H9 (cell line): ENCODE data around the gene FCRL2. TPM values are rescaled to one million over a fixed set of nuclear protein-coding genes. Genes with fewer than 3 reads are reported as not detected.

Experiments used
- DNase-seq: peaks from one replicate; pipeline ENCODE4 v3.0.0-alpha.2; 2017
- H2AFZ ChIP-seq: one replicate; pipeline ENCODE4 v1.6.1; 2013; ENCODE audit warnings: mild to moderate bottlenecking, low read length, control low read depth, moderate library complexity
- H2AK5ac ChIP-seq: 2 replicates; pipeline ENCODE4 v1.6.1; 2013; ENCODE audit warnings: low read length, control low read depth, mixed read lengths; ENCODE audit not compliant: insufficient read length
- H2BK120ac ChIP-seq: one replicate; pipeline ENCODE4 v1.6.1; 2013; ENCODE audit warnings: low read depth, mild to moderate bottlenecking, low read length, control low read depth, inconsistent platforms; ENCODE audit not compliant: poor library complexity, severe bottlenecking
- H2BK12ac ChIP-seq: 2 replicates; pipeline ENCODE4 v1.6.1; 2013; ENCODE audit warnings: low read length, control low read depth, mixed read lengths, low read depth; ENCODE audit not compliant: insufficient read length
- H2BK15ac ChIP-seq: 2 replicates; pipeline ENCODE4 v1.6.1; 2013; ENCODE audit warnings: low read depth, low read length, control low read depth
- H2BK20ac ChIP-seq: one replicate; pipeline ENCODE4 v1.6.1; 2013; ENCODE audit warnings: low read depth, mild to moderate bottlenecking, low read length, control low read depth, inconsistent platforms; ENCODE audit not compliant: poor library complexity, severe bottlenecking
- H2BK5ac ChIP-seq: 2 replicates; pipeline ENCODE4 v1.6.1; 2013; ENCODE audit warnings: low read length, control low read depth, mixed read lengths; ENCODE audit not compliant: insufficient read length
- H3K14ac ChIP-seq: 2 replicates; pipeline ENCODE4 v1.6.1; 2013; ENCODE audit warnings: low read length, control low read depth; ENCODE audit not compliant: insufficient read depth
- H3K18ac ChIP-seq: 2 replicates; pipeline ENCODE4 v1.6.1; 2013; ENCODE audit warnings: low read depth, mild to moderate bottlenecking, mixed read lengths, low read length, control low read depth; ENCODE audit not compliant: insufficient read length
- H3K23ac ChIP-seq: 2 replicates; pipeline ENCODE4 v1.6.1; 2013; ENCODE audit warnings: low read length, control low read depth, mixed read lengths, low read depth; ENCODE audit not compliant: insufficient read length
- H3K23me2 ChIP-seq: 2 replicates; pipeline ENCODE4 v1.6.1; 2013; ENCODE audit warnings: low read depth, mild to moderate bottlenecking, mixed read lengths, low read length, control low read depth; ENCODE audit not compliant: insufficient read length, poor library complexity, severe bottlenecking
- H3K27ac ChIP-seq: 2 replicates; pipeline ENCODE4 v1.5.1; 2013; ENCODE audit warnings: low read length, control low read depth, mixed read lengths, low read depth; ENCODE audit not compliant: insufficient read length
- H3K27me3 ChIP-seq: 2 replicates; pipeline ENCODE4 v1.6.1; 2013; ENCODE audit warnings: low read length, control low read depth, inconsistent platforms; ENCODE audit not compliant: insufficient read depth
- H3K4ac ChIP-seq: 2 replicates; pipeline ENCODE4 v1.6.1; 2013; ENCODE audit warnings: low read depth, mild to moderate bottlenecking, control low read depth, inconsistent platforms, low read length, moderate library complexity
- H3K4me1 ChIP-seq: 2 replicates; pipeline ENCODE4 v1.6.1; 2013; ENCODE audit warnings: low read length, control low read depth, inconsistent platforms; ENCODE audit not compliant: insufficient read depth
- H3K4me2 ChIP-seq: 2 replicates; pipeline ENCODE4 v1.6.1; 2013; ENCODE audit warnings: low read length, control low read depth, mixed read lengths; ENCODE audit not compliant: insufficient read length, insufficient read depth
- H3K56ac ChIP-seq: 2 replicates; pipeline ENCODE4 v1.6.1; 2013; ENCODE audit warnings: low read depth, mild to moderate bottlenecking, mixed read lengths, low read length, control low read depth; ENCODE audit not compliant: insufficient read length
- H3K79me1 ChIP-seq: 2 replicates; pipeline ENCODE4 v1.6.1; 2013; ENCODE audit warnings: low read depth, mild to moderate bottlenecking, moderate library complexity, low read length, control low read depth, inconsistent platforms; ENCODE audit not compliant: insufficient read depth, poor library complexity, severe bottlenecking
- H3K79me2 ChIP-seq: 2 replicates; pipeline ENCODE4 v1.6.1; 2013; ENCODE audit warnings: low read length, control low read depth, inconsistent platforms; ENCODE audit not compliant: insufficient read depth
- H3K9ac ChIP-seq: 2 replicates; pipeline ENCODE4 v1.6.1; 2013; ENCODE audit warnings: low read length, control low read depth, mixed read lengths; ENCODE audit not compliant: insufficient read length; ENCODE audit errors: extremely low read depth
- H3K9me3 ChIP-seq: one replicate; pipeline ENCODE4 v1.6.1; 2013; ENCODE audit warnings: low read depth, low read length, inconsistent platforms; ENCODE audit not compliant: control insufficient read depth
- H3T11ph ChIP-seq: one replicate; pipeline ENCODE4 v1.6.1; 2013; ENCODE audit warnings: mild to moderate bottlenecking, low read length, control low read depth, inconsistent platforms
- H4K20me1 ChIP-seq: one replicate; pipeline ENCODE4 v1.6.1; 2013; ENCODE audit not compliant: control insufficient read depth, insufficient read length, insufficient read depth
- H4K5ac ChIP-seq: 2 replicates; pipeline ENCODE4 v1.6.1; 2013; ENCODE audit warnings: low read depth, mild to moderate bottlenecking, mixed read lengths, low read length, control low read depth; ENCODE audit not compliant: insufficient read length
- H4K8ac ChIP-seq: replicated peaks from 2 replicates; pipeline ENCODE4 v1.6.1; 2013; ENCODE audit warnings: low read length, control low read depth, mixed read lengths, low read depth; ENCODE audit not compliant: insufficient read length
- H4K91ac ChIP-seq: 2 replicates; pipeline ENCODE4 v1.6.1; 2013; ENCODE audit warnings: low read depth, mild to moderate bottlenecking, moderate library complexity, mixed read lengths, low read length, control low read depth; ENCODE audit not compliant: insufficient read length
- H3K27ac Mint-ChIP-seq, 3 experiments: 2 replicates in 2 of 3; 3 replicates in 1 of 3; pipeline ENCODE4 v1.8.0; 2020 to 2021; ENCODE audit warnings: mixed read lengths in 3 of 3, mild to moderate bottlenecking in 1 of 3, moderate library complexity in 1 of 3
- H3K27me3 Mint-ChIP-seq: 2 replicates; pipeline ENCODE4 v1.8.0; 2021; ENCODE audit warnings: low read depth, mild to moderate bottlenecking, moderate library complexity, mixed read lengths
- H3K36me3 Mint-ChIP-seq, 3 experiments: 2 replicates in 2 of 3; 3 replicates in 1 of 3; pipeline ENCODE4 v1.8.0; 2020 to 2021; ENCODE audit warnings: low read depth in 3 of 3, mixed read lengths in 3 of 3; ENCODE audit not compliant: insufficient read depth in 1 of 3
- H3K4me1 Mint-ChIP-seq, 2 experiments: 2 replicates each; pipeline ENCODE4 v1.8.0; 2020; ENCODE audit warnings: mixed read lengths in 2 of 2
- H3K4me3 Mint-ChIP-seq, 2 experiments: 2 replicates in 1 of 2; 3 replicates in 1 of 2; pipeline ENCODE4 v1.8.0; 2020 to 2021; ENCODE audit warnings: mild to moderate bottlenecking in 2 of 2, mixed read lengths in 2 of 2, moderate library complexity in 1 of 2
- H3K9me3 Mint-ChIP-seq, 2 experiments: 2 replicates in 1 of 2; 3 replicates in 1 of 2; pipeline ENCODE4 v1.8.0; 2020; ENCODE audit warnings: mild to moderate bottlenecking in 2 of 2, mixed read lengths in 2 of 2, moderate library complexity in 1 of 2
- CTCF ChIP-seq: fragments of 200-600 bp; sonication (generic); conservative IDR thresholded peaks from 3 replicates; pipeline ENCODE4 v1.8.0; 2021; ENCODE audit warnings: antibody characterized with exemption, mild to moderate bottlenecking
- WGBS: extraction: QIAGEN DNeasy Blood & Tissue Kit; methylation state at CpG from one replicate; pipeline ENCODE4 v1.1.7; 2013; ENCODE audit warnings: missing lambda C conversion rate, low lambda C conversion rate, mixed read lengths; ENCODE audit not compliant: insufficient read length; ENCODE audit errors: extremely low coverage; 5-methylcytosine and 5-hydroxymethylcytosine counted together
- total RNA-seq: library from RNA; stranded (reverse); gene quantifications from 2 replicates; pipeline ENCODE4 v1.2.1, GENCODE V29; 2021

FCRL2 gene
- total RNA-seq, 1 experiment from 2014 or later, result not detected

GRCh38 chr1:157819896-157820295 is 43.0 kb upstream of the FCRL2 start, which contains the start of gene FCRL1:
TSS of gene FCRL1 (minus strand) at chr1:157820120. CDS start at chr1:157820037, 83 bp downstream.
- Histone ChIP-seq H3K79me1 (no peaks in the 10 kb centered on the region), H3K9ac (no peak within 1 kb of the TSS), H3K14ac (no peak within 1 kb of the TSS), H2BK20ac (no peak within 1 kb of the TSS), H3K9me3 (no peaks in the 10 kb centered on the region), H4K8ac (no peak within 1 kb of the TSS), H3K18ac (no peak within 1 kb of the TSS), H3K4ac (no peak within 1 kb of the TSS), H3K4me1 (no peaks in the 10 kb centered on the region), H3K23me2 (no peaks in the 10 kb centered on the region), H2BK15ac (no peak within 1 kb of the TSS), H2AFZ (no peak within 1 kb of the TSS), H3K56ac (no peak within 1 kb of the TSS), H4K20me1 (no peaks in the 10 kb centered on the region), H3K27me3 (no peaks in the 10 kb centered on the region), H3K79me2 (no peaks in the 10 kb centered on the region), H2BK120ac (no peak within 1 kb of the TSS), H4K91ac (no peak within 1 kb of the TSS), H2AK5ac (no peak within 1 kb of the TSS), H3T11ph (no peak within 1 kb of the TSS), H2BK12ac (no peak within 1 kb of the TSS), H2BK5ac (no peak within 1 kb of the TSS), H3K27ac (no peak within 1 kb of the TSS), H3K23ac (no peak within 1 kb of the TSS), H3K4me2 (no peak within 1 kb of the TSS), H4K5ac (no peak within 1 kb of the TSS)
- no peak for TF ChIP-seq CTCF
- Mint-ChIP-seq H3K9me3 (no peaks in the 10 kb centered on the region; a peak in 2 of 5 replicates), H3K4me3 (no peak within 1 kb of the TSS), H3K27ac (no peak within 1 kb of the TSS), H3K27me3 (no peaks in the 10 kb centered on the region; the same call in none of the 2 replicates), H3K4me1 (no peaks in the 10 kb centered on the region), H3K36me3 (no peaks in the 10 kb centered on the region)
- no peak for DNase-seq
- WGBS, result no CpG with 5 or more reads among the region's 3 CpGs
